ENCODE results near the gene NAA11. TPM values are rescaled to one million over a fixed set of nuclear protein-coding genes. Genes with fewer than 3 reads are reported as not detected.

NAA11 gene
- total and polyA plus RNA-seq, 2 donors (not counting 1 experiment from before 2014, with no cell fraction given) = not detected

GRCh38 chr4:79308137-79308536 lies 17.7 kb downstream of the NAA11 start:
- Histone ChIP-seq H3K4me3 (replicated peaks in 1 of 4; ENCODE audit: control extremely low read depth in 1 of 4, insufficient read depth in 1 of 4, low read depth in 3 of 4, low read length in 4 of 4) (no peak overlapping the region), H2AFZ (ENCODE audit: low read length) (no peak overlapping the region), H3K9ac (ENCODE audit: insufficient read depth, low read length) (no peak overlapping the region), H3K36me3 (ENCODE audit: control insufficient read depth, insufficient read depth, low read length) (no peaks in the 10 kb centered on the region), H4K20me1 (ENCODE audit: control insufficient read depth, extremely low read depth, insufficient read depth, low read length) (no peaks in the 10 kb centered on the region), H3K79me2 (ENCODE audit: control insufficient read depth, insufficient read depth, low read length) (no peaks in the 10 kb centered on the region), H3K4me1 (ENCODE audit: control insufficient read depth, extremely low read depth, insufficient read depth, low read length) (no peaks in the 10 kb centered on the region), H3K4me2 (ENCODE audit: extremely low read depth, insufficient read depth, low read length) (no peak overlapping the region), H3K9me3 (ENCODE audit: control insufficient read depth, insufficient read depth, low read depth, low read length) (no peaks in the 10 kb centered on the region), H3K27ac (ENCODE audit: insufficient read depth, low read length) (no peak overlapping the region), H3K27me3 (ENCODE audit: control insufficient read depth, insufficient read depth, low read length) (no peaks in the 10 kb centered on the region)
- no peak for TF ChIP-seq EZH2 (IDR thresholded peaks at IDR 0.05; ENCODE audit: low read length, missing control alignments)
- TF ChIP-seq, protein P1, sequence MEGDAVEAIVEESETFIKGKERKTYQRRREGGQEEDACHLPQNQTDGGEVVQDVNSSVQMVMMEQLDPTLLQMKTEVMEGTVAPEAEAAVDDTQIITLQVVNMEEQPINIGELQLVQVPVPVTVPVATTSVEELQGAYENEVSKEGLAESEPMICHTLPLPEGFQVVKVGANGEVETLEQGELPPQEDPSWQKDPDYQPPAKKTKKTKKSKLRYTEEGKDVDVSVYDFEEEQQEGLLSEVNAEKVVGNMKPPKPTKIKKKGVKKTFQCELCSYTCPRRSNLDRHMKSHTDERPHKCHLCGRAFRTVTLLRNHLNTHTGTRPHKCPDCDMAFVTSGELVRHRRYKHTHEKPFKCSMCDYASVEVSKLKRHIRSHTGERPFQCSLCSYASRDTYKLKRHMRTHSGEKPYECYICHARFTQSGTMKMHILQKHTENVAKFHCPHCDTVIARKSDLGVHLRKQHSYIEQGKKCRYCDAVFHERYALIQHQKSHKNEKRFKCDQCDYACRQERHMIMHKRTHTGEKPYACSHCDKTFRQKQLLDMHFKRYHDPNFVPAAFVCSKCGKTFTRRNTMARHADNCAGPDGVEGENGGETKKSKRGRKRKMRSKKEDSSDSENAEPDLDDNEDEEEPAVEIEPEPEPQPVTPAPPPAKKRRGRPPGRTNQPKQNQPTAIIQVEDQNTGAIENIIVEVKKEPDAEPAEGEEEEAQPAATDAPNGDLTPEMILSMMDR (conservative IDR thresholded peaks at IDR 0.05 in 1 of 2, IDR thresholded peaks at IDR 0.05 in 1 of 2; ENCODE audit: low read depth in 1 of 2, low read length in 2 of 2) = no peak
- no peak for DNase-seq (ENCODE audit: low read depth in 2 of 2)

DNA sequence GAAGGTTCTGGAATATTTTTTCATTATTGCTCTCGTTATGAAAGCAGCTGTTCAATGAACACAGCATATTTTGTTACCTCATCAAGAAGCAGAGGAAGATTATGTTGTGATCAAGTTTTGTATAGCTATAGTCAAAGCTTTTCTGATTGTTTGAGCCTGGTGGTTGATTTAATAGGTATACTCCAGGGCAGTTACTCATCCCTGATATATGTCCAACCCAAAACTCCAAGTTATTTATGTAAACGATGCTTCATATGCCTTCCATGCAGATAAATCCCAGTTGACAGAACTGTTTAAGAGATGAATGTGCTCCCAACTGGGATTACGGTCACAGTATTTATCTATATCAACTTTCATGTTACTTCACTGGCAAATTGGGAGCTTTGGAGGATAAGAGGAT lies 19.1 kb downstream of the NAA11 start:
- no peak overlapping the region for H3K9ac ChIP-seq (ENCODE audit: insufficient read depth, low read length)
- H3K4me1 ChIP-seq (ENCODE audit: control insufficient read depth, extremely low read depth, insufficient read depth, low read length) = no peaks in the 10 kb centered on the region
- no peaks in the 10 kb centered on the region for H3K79me2 ChIP-seq (ENCODE audit: control insufficient read depth, insufficient read depth, low read length)
- no peaks in the 10 kb centered on the region for H3K27me3 ChIP-seq (ENCODE audit: control insufficient read depth, insufficient read depth, low read length)
- H3K27ac ChIP-seq (ENCODE audit: insufficient read depth, low read length) = no peak overlapping the region
- no peaks in the 10 kb centered on the region for H3K36me3 ChIP-seq (ENCODE audit: control insufficient read depth, insufficient read depth, low read length)
- H4K20me1 ChIP-seq (ENCODE audit: control insufficient read depth, extremely low read depth, insufficient read depth, low read length) = no peaks in the 10 kb centered on the region
- H3K4me3 ChIP-seq (replicated peaks in 1 of 4; ENCODE audit: control extremely low read depth in 1 of 4, insufficient read depth in 1 of 4, low read depth in 3 of 4, low read length in 4 of 4) = no peak overlapping the region
- H3K9me3 ChIP-seq (ENCODE audit: control insufficient read depth, insufficient read depth, low read depth, low read length) = no peaks in the 10 kb centered on the region
- H3K4me2 ChIP-seq (ENCODE audit: extremely low read depth, insufficient read depth, low read length) = no peak overlapping the region
- TF ChIP-seq, protein P1 (conservative IDR thresholded peaks at IDR 0.05 in 1 of 2, IDR thresholded peaks at IDR 0.05 in 1 of 2; ENCODE audit: low read depth in 1 of 2, low read length in 2 of 2) = no peak
- no peak for TF ChIP-seq EZH2 (IDR thresholded peaks at IDR 0.05; ENCODE audit: low read length, missing control alignments)
- no peak overlapping the region for H2AFZ ChIP-seq (ENCODE audit: low read length)
- DNase-seq (ENCODE audit: low read depth in 2 of 2) = no peak

- Histone ChIP-seq H3K79me2 (ENCODE audit: control insufficient read depth, insufficient read depth, low read length) (no peaks in the 10 kb centered on the region), H3K4me1 (ENCODE audit: control insufficient read depth, extremely low read depth, insufficient read depth, low read length) (no peaks in the 10 kb centered on the region), H3K9me3 (ENCODE audit: control insufficient read depth, insufficient read depth, low read depth, low read length) (no peaks in the 10 kb centered on the region), H2AFZ (ENCODE audit: low read length) (no peak overlapping the region), H3K27ac (ENCODE audit: insufficient read depth, low read length) (no peak overlapping the region), H3K4me3 (replicated peaks in 1 of 4; ENCODE audit: control extremely low read depth in 1 of 4, insufficient read depth in 1 of 4, low read depth in 3 of 4, low read length in 4 of 4) (no peak overlapping the region), H3K4me2 (ENCODE audit: extremely low read depth, insufficient read depth, low read length) (no peak overlapping the region), H3K27me3 (ENCODE audit: control insufficient read depth, insufficient read depth, low read length) (no peaks in the 10 kb centered on the region), H4K20me1 (ENCODE audit: control insufficient read depth, extremely low read depth, insufficient read depth, low read length) (no peaks in the 10 kb centered on the region), H3K36me3 (ENCODE audit: control insufficient read depth, insufficient read depth, low read length) (no peaks in the 10 kb centered on the region), H3K9ac (ENCODE audit: insufficient read depth, low read length) (no peak overlapping the region)
- no peak for DNase-seq (ENCODE audit: low read depth in 2 of 2)
- no peak for TF ChIP-seq EZH2 (IDR thresholded peaks at IDR 0.05; ENCODE audit: low read length, missing control alignments)
- TF ChIP-seq, protein P1 (conservative IDR thresholded peaks at IDR 0.05 in 1 of 2, IDR thresholded peaks at IDR 0.05 in 1 of 2; ENCODE audit: low read depth in 1 of 2, low read length in 2 of 2) = no peak
Measured at GRCh38 chr4:79300280-79300679, 25.6 kb downstream of the NAA11 start.
